Mesodermal cell (in vitro differentiated cells): Measurements from ENCODE around the gene PKP1.
A peak's percentile ranks its signal among the peaks of the same experiment; 100 is the strongest.

ENCODE experiments used
- H3K27ac ChIP-seq: 2 replicates; pipeline ENCODE4 v1.7.0; 2013; ENCODE audit warnings: mild to moderate bottlenecking, low read depth, low read length, moderate library complexity; ENCODE audit not compliant: severe bottlenecking
- H3K36me3 ChIP-seq: 2 replicates; pipeline ENCODE4 v1.7.1; 2013; ENCODE audit warnings: mild to moderate bottlenecking, low read length, moderate library complexity; ENCODE audit not compliant: control insufficient read depth, insufficient read depth
- H3K4me1 ChIP-seq: one replicate; pipeline ENCODE4 v1.7.1; 2013; ENCODE audit warnings: mild to moderate bottlenecking, low read length; ENCODE audit not compliant: insufficient read depth, control insufficient read depth, poor library complexity, severe bottlenecking
- H3K4me3 ChIP-seq: 2 replicates; pipeline ENCODE4 v1.7.0; 2013; ENCODE audit warnings: low read length, control low read depth, mild to moderate bottlenecking; ENCODE audit not compliant: insufficient read depth, poor library complexity, severe bottlenecking; ENCODE audit errors: extremely low read depth
- H3K9me3 ChIP-seq: 2 replicates; pipeline ENCODE4 v1.7.1; 2013; ENCODE audit warnings: mild to moderate bottlenecking, low read length, moderate library complexity; ENCODE audit not compliant: control insufficient read depth
- WGBS, 2 experiments: methylation state at CpG; one replicate each; pipeline ENCODE4 v1.1.5; 2013; ENCODE audit warnings: missing lambda C conversion rate in 2 of 2; ENCODE audit not compliant: insufficient coverage in 2 of 2; 5-methylcytosine and 5-hydroxymethylcytosine counted together

The PKP1 gene

GRCh38 chr1:201371276-201371675, 88.0 kb downstream of the PKP1 start:
- WGBS, 2 experiments: 94 to 96% methylated on average over 9 of the region's 9 CpGs
- Histone ChIP-seq H3K4me3 (no peak overlapping the region), H3K27ac (no peak overlapping the region), H3K36me3 (no peaks in the 10 kb centered on the region), H3K4me1 (peaks cover 7% of the 10 kb centered on the region), H3K9me3 (no peaks in the 10 kb centered on the region)

GRCh38 chr1:201371792-201372191, 88.5 kb downstream of the PKP1 start:
- H3K36me3 ChIP-seq: no peaks in the 10 kb centered on the region

GRCh38 chr1:201374364-201374763, 91.1 kb downstream of the PKP1 start:
- Histone ChIP-seq H3K27ac (no peak overlapping the region), H3K4me3 (no peak overlapping the region), H3K4me1 (peaks cover 16% of the 10 kb centered on the region), H3K9me3 (no peaks in the 10 kb centered on the region), H3K36me3 (no peaks in the 10 kb centered on the region)
- 65 to 82% methylated on average over 3 to 4 of the region's 7 CpGs for WGBS, 2 experiments

More at GRCh38 chr1:201371792-201372191, 88.5 kb downstream of the PKP1 start:
- peaks cover 10% of the 10 kb centered on the region for H3K4me1 ChIP-seq
- H3K27ac ChIP-seq: no peak overlapping the region
- no peaks in the 10 kb centered on the region for H3K9me3 ChIP-seq
- 87 to 90% methylated on average over 5 to 6 of the region's 6 CpGs for WGBS, 2 experiments
- no peak overlapping the region for H3K4me3 ChIP-seq

- no peaks in the 10 kb centered on the region for H3K36me3 ChIP-seq
- H3K4me1 ChIP-seq: peaks cover 16% of the 10 kb centered on the region
- H3K9me3 ChIP-seq: no peaks in the 10 kb centered on the region
- 100% methylated on average over 2 of the region's 4 CpGs; no CpG with 5 or more reads in 1 of the 2 experiments for WGBS, 2 experiments
- H3K27ac ChIP-seq: no peak overlapping the region
- no peak overlapping the region for H3K4me3 ChIP-seq
Observed at GRCh38 chr1:201375169-201375568, 91.9 kb downstream of the PKP1 start.

GRCh38 chr1:201376107-201376463, 92.8 kb downstream of the PKP1 start:
- peak overlapping the region; percentile 87 for H3K27ac ChIP-seq
- 44 to 61% methylated on average over 2 of the region's 4 CpGs for WGBS, 2 experiments
- H3K9me3 ChIP-seq: no peaks in the 10 kb centered on the region
- H3K36me3 ChIP-seq: no peaks in the 10 kb centered on the region
- H3K4me1 ChIP-seq: peaks cover 16% of the 10 kb centered on the region
- no peak overlapping the region for H3K4me3 ChIP-seq

GRCh38 chr1:201376464-201377374, 93.4 kb downstream of the PKP1 start:
- Histone ChIP-seq H3K4me3 (no peak overlapping the region), H3K9me3 (no peaks in the 10 kb centered on the region), H3K36me3 (no peaks in the 10 kb centered on the region), H3K4me1 (peaks cover 16% of the 10 kb centered on the region), H3K27ac (peak overlapping the region; percentile 87)
- 10 to 13% methylated on average over 7 to 8 of the region's 11 CpGs for WGBS, 2 experiments

GRCh38 chr1:201377611-201378092, 94.3 kb downstream of the PKP1 start, which contains the start of gene TNNT2:
Gene TNNT2, minus strand, starts transcription at chr1:201377680. Its CDS starts 4,426 bp downstream, at chr1:201373254.
- WGBS, 2 experiments: 70 to 86% methylated on average over 1 to 2 of the region's 9 CpGs
- H3K4me1 ChIP-seq: peaks cover 16% of the 10 kb centered on the region
- H3K4me3 ChIP-seq: no peak within 1 kb of the TSS
- H3K9me3 ChIP-seq: no peaks in the 10 kb centered on the region
- no peaks in the 10 kb centered on the region for H3K36me3 ChIP-seq
- H3K27ac ChIP-seq: peak within 1 kb of the TSS; percentile 87

- Histone ChIP-seq H3K27ac (no peak overlapping the region), H3K9me3 (no peaks in the 10 kb centered on the region), H3K4me3 (no peak overlapping the region), H3K4me1 (peaks cover 19% of the 10 kb centered on the region), H3K36me3 (no peaks in the 10 kb centered on the region)
- WGBS, 2 experiments: 95 to 100% methylated on average over 4 to 5 of the region's 6 CpGs
Observed at GRCh38 chr1:201378804-201379203, 95.5 kb downstream of the PKP1 start.

GRCh38 chr1:201379733-201380242, 96.5 kb downstream of the PKP1 start:
- Histone ChIP-seq H3K36me3 (no peaks in the 10 kb centered on the region), H3K9me3 (no peaks in the 10 kb centered on the region), H3K4me1 (peaks cover 28% of the 10 kb centered on the region), H3K27ac (no peak overlapping the region), H3K4me3 (no peak overlapping the region)
- 90 to 95% methylated on average over 6 to 8 of the region's 9 CpGs for WGBS, 2 experiments

- H3K27ac ChIP-seq: no peak overlapping the region
- no peak overlapping the region for H3K4me3 ChIP-seq
- H3K36me3 ChIP-seq: no peaks in the 10 kb centered on the region
- no peaks in the 10 kb centered on the region for H3K9me3 ChIP-seq
- 92 to 94% methylated on average over 5 to 6 of the region's 7 CpGs for WGBS, 2 experiments
- peaks cover 24% of the 10 kb centered on the region for H3K4me1 ChIP-seq
Observed at GRCh38 chr1:201381130-201381529, 97.8 kb downstream of the PKP1 start.
